Central memory CD8-positive, alpha-beta T cell (primary cell): ENCODE results near the gene PKD2.
"Not testable (repeated sequence)": the region's sequence is repeated elsewhere in the genome, so short reads cannot be mapped to it uniquely, and the experiment has no call there.

Source experiments
- ATAC-seq: fragments of 150-1000 bp; cut with Tn5 transposase; replicated peaks from 2 replicates; pipeline ENCODE4 v1.10.0; 2022; ENCODE audit warnings: mild to moderate bottlenecking, moderate FRiP score, moderate number of reproducible peaks; ENCODE audit not compliant: poor library complexity, severe bottlenecking; ENCODE audit errors: extremely low read depth
- DNase-seq, 2 donors: peaks; one replicate each; pipeline ENCODE4 v3.0.0; 2021; ENCODE audit warnings: low spot score in 2 of 2
- H3K27ac Mint-ChIP-seq: one replicate; pipeline ENCODE4 v1.8.0; 2022; ENCODE audit warnings: low read depth, mild to moderate bottlenecking, moderate library complexity, mixed read lengths
- H3K27me3 Mint-ChIP-seq: one replicate; pipeline ENCODE4 v1.8.0; 2022; ENCODE audit warnings: mixed read lengths
- H3K36me3 Mint-ChIP-seq: one replicate; pipeline ENCODE4 v1.8.0; 2022; ENCODE audit warnings: mild to moderate bottlenecking, moderate library complexity, mixed read lengths; ENCODE audit not compliant: insufficient read depth
- H3K4me1 Mint-ChIP-seq: one replicate; pipeline ENCODE4 v1.8.0; 2022; ENCODE audit warnings: mixed read lengths
- H3K4me3 Mint-ChIP-seq: one replicate; pipeline ENCODE4 v1.8.0; 2022; ENCODE audit warnings: mild to moderate bottlenecking, moderate library complexity, mixed read lengths
- H3K9me3 Mint-ChIP-seq: one replicate; pipeline ENCODE4 v1.8.0; 2022; ENCODE audit warnings: mixed read lengths

PKD2 gene

GRCh38 chr4:88098993-88099752, 91.7 kb downstream of the PKD2 start:
- no peaks in the 10 kb centered on the region for H3K4me1 Mint-ChIP-seq
- no peak overlapping the region for H3K4me3 Mint-ChIP-seq
- ATAC-seq, result no peak

GRCh38 chr4:88101165-88101564, 93.7 kb downstream of the PKD2 start:
- no peaks in the 10 kb centered on the region for H3K4me1 Mint-ChIP-seq
- DNase-seq (no peak), ATAC-seq (no peak)
- no peak overlapping the region for H3K27ac Mint-ChIP-seq
- no peaks in the 10 kb centered on the region for H3K36me3 Mint-ChIP-seq
- H3K9me3 Mint-ChIP-seq, result no peaks in the 10 kb centered on the region
- no peak overlapping the region for H3K4me3 Mint-ChIP-seq
- H3K27me3 Mint-ChIP-seq, result peaks cover 42% of the 10 kb centered on the region

More at GRCh38 chr4:88098993-88099752, 91.7 kb downstream of the PKD2 start:
- H3K27ac Mint-ChIP-seq, result no peak overlapping the region
- H3K27me3 Mint-ChIP-seq, result peaks cover 38% of the 10 kb centered on the region
- no peaks in the 10 kb centered on the region for H3K9me3 Mint-ChIP-seq
- no peaks in the 10 kb centered on the region for H3K36me3 Mint-ChIP-seq
- no peak for DNase-seq

GRCh38 chr4:88102026-88102425, 94.6 kb downstream of the PKD2 start:
- no peaks in the 10 kb centered on the region for H3K36me3 Mint-ChIP-seq
- H3K4me1 Mint-ChIP-seq, result no peaks in the 10 kb centered on the region
- H3K27me3 Mint-ChIP-seq, result peaks cover 42% of the 10 kb centered on the region
- ATAC-seq (no peak), DNase-seq (no peak)
- no peak overlapping the region for H3K27ac Mint-ChIP-seq
- no peaks in the 10 kb centered on the region for H3K9me3 Mint-ChIP-seq
- no peak overlapping the region for H3K4me3 Mint-ChIP-seq

- Mint-ChIP-seq H3K4me3 (no peak overlapping the region), H3K9me3 (no peaks in the 10 kb centered on the region), H3K4me1 (no peaks in the 10 kb centered on the region), H3K27me3 (peaks cover 29% of the 10 kb centered on the region), H3K36me3 (no peaks in the 10 kb centered on the region), H3K27ac (no peak overlapping the region)
- no peak for DNase-seq
- no peak for ATAC-seq
These were observed 97.6 kb downstream of the PKD2 start for GRCh38 chr4:88104902-88105610.

GRCh38 chr4:88106205-88106604, 98.8 kb downstream of the PKD2 start:
- Mint-ChIP-seq H3K27me3 (peaks cover 17% of the 10 kb centered on the region), H3K4me3 (no peak overlapping the region), H3K36me3 (no peaks in the 10 kb centered on the region), H3K4me1 (no peaks in the 10 kb centered on the region), H3K9me3 (no peaks in the 10 kb centered on the region), H3K27ac (no peak overlapping the region)
- DNase-seq (no peak), ATAC-seq (no peak)

GRCh38 chr4:88107406-88108107, 100.1 kb downstream of the PKD2 start:
- no peaks in the 10 kb centered on the region for H3K9me3 Mint-ChIP-seq
- no peaks in the 10 kb centered on the region for H3K36me3 Mint-ChIP-seq
- no peaks in the 10 kb centered on the region for H3K4me1 Mint-ChIP-seq
- ATAC-seq (no peak), DNase-seq (no peak)
- peaks cover 14% of the 10 kb centered on the region for H3K27me3 Mint-ChIP-seq
- H3K27ac Mint-ChIP-seq, result no peak overlapping the region
- no peak overlapping the region for H3K4me3 Mint-ChIP-seq

GRCh38 chr4:88108108-88108465, 100.7 kb downstream of the PKD2 start:
- H3K36me3 Mint-ChIP-seq, H3K9me3 Mint-ChIP-seq, H3K4me3 Mint-ChIP-seq, H3K27ac Mint-ChIP-seq, DNase-seq, H3K4me1 Mint-ChIP-seq, ATAC-seq: not testable (repeated sequence)
- H3K27me3 Mint-ChIP-seq, result peaks cover 14% of the 10 kb centered on the region

GRCh38 chr4:88108747-88109122, 101.3 kb downstream of the PKD2 start:
- no peak overlapping the region for H3K4me3 Mint-ChIP-seq
- H3K9me3 Mint-ChIP-seq, result no peaks in the 10 kb centered on the region
- no peak for ATAC-seq
- H3K4me1 Mint-ChIP-seq, result no peaks in the 10 kb centered on the region
- no peaks in the 10 kb centered on the region for H3K36me3 Mint-ChIP-seq
- H3K27ac Mint-ChIP-seq, result no peak overlapping the region
- peaks cover 9% of the 10 kb centered on the region for H3K27me3 Mint-ChIP-seq
- DNase-seq, result no peak

GRCh38 chr4:88109123-88109881, 101.9 kb downstream of the PKD2 start:
- Mint-ChIP-seq H3K27me3 (peaks cover 3% of the 10 kb centered on the region), H3K4me1 (no peaks in the 10 kb centered on the region), H3K9me3 (no peaks in the 10 kb centered on the region), H3K27ac (no peak overlapping the region), H3K4me3 (no peak overlapping the region), H3K36me3 (no peaks in the 10 kb centered on the region)
- DNase-seq, result no peak
- ATAC-seq, result no peak

- no peak overlapping the region for H3K4me3 Mint-ChIP-seq
- H3K27me3 Mint-ChIP-seq, result no peaks in the 10 kb centered on the region
- no peaks in the 10 kb centered on the region for H3K4me1 Mint-ChIP-seq
- H3K9me3 Mint-ChIP-seq, result no peaks in the 10 kb centered on the region
- H3K27ac Mint-ChIP-seq, result no peak overlapping the region
- DNase-seq, result no peak
- ATAC-seq, result no peak
- no peaks in the 10 kb centered on the region for H3K36me3 Mint-ChIP-seq
These were observed 103.4 kb downstream of the PKD2 start for GRCh38 chr4:88110826-88111225.

GRCh38 chr4:88112856-88113255, 105.4 kb downstream of the PKD2 start:
- no peaks in the 10 kb centered on the region for H3K36me3 Mint-ChIP-seq
- no peak overlapping the region for H3K27ac Mint-ChIP-seq
- DNase-seq (no peak), ATAC-seq (no peak)
- no peaks in the 10 kb centered on the region for H3K4me1 Mint-ChIP-seq
- H3K9me3 Mint-ChIP-seq, result no peaks in the 10 kb centered on the region
- H3K4me3 Mint-ChIP-seq, result no peak overlapping the region
- H3K27me3 Mint-ChIP-seq, result no peaks in the 10 kb centered on the region

- H3K4me1 Mint-ChIP-seq, result no peaks in the 10 kb centered on the region
- ATAC-seq, result no peak
- no peaks in the 10 kb centered on the region for H3K36me3 Mint-ChIP-seq
- no peak overlapping the region for H3K27ac Mint-ChIP-seq
- peaks cover 8% of the 10 kb centered on the region for H3K9me3 Mint-ChIP-seq
- no peaks in the 10 kb centered on the region for H3K27me3 Mint-ChIP-seq
- H3K4me3 Mint-ChIP-seq, result no peak overlapping the region
- no peak for DNase-seq
These were observed 108.2 kb downstream of the PKD2 start for GRCh38 chr4:88115587-88115986.
